Ovary (tissue), 9 donors: ENCODE data around the gene POU2AF2. TPM values are rescaled to one million over a fixed set of nuclear protein-coding genes. Genes with fewer than 3 reads are reported as not detected.

Experiments used
- DNase-seq, 5 donors: peaks; one replicate each; pipeline ENCODE4 v3.0.0-alpha.2; 2019 to 2020
- H3K27ac ChIP-seq, 2 donors: fragments of 200-600 bp; one replicate each; pipeline versions ENCODE4 v1.5.1 to v1.8.0; 2019 to 2022
- H3K27me3 ChIP-seq: fragments of 200-600 bp; one replicate; pipeline ENCODE4 v1.8.0; 2022
- H3K36me3 ChIP-seq: fragments of 200-600 bp; sonication (generic); one replicate; pipeline ENCODE4 v1.5.1; 2019
- H3K4me1 ChIP-seq: one replicate; pipeline ENCODE4 v1.8.1; 2013; ENCODE audit warnings: mild to moderate bottlenecking, moderate library complexity; ENCODE audit not compliant: insufficient read depth
- H3K4me3 ChIP-seq: fragments of 200-600 bp; sonication (generic); one replicate; pipeline ENCODE4 v1.5.1; 2017
- H3K9me3 ChIP-seq, 2 donors: fragments of 200-600 bp in 1 of 2; sonication (generic) in 1 of 2; one replicate each; pipeline versions ENCODE4 v1.5.1 to v1.8.1; 2013 to 2019; ENCODE audit warnings: mild to moderate bottlenecking in 1 of 2, moderate library complexity in 1 of 2
- CTCF ChIP-seq, 3 donors: fragments of 450-650 bp in 2 of 3; fragments of 200-600 bp in 1 of 3; IDR thresholded peaks; one replicate each; pipeline versions ENCODE4 v1.5.1 to v1.8.0; 2016 to 2022; ENCODE audit warnings: antibody characterized with exemption in 3 of 3, mild to moderate bottlenecking in 1 of 3
- EP300 ChIP-seq: sonication (generic); formaldehyde crosslinking; IDR thresholded peaks from one replicate; pipeline ENCODE4 v1.6.1; 2017; ENCODE audit warnings: antibody characterized with exemption
- POLR2A ChIP-seq: fragments of 450-650 bp; IDR thresholded peaks from one replicate; pipeline ENCODE4 v1.6.1; 2017; ENCODE audit warnings: antibody characterized with exemption, mild to moderate bottlenecking, moderate library complexity
- WGBS, 3 donors: extraction: QIAGEN DNeasy Blood & Tissue Kit in 1 of 3; methylation state at CpG; one replicate each; pipeline versions ENCODE4 v1.1.5 to v1.1.7; 2013 to 2017; 5-methylcytosine and 5-hydroxymethylcytosine counted together
- intact Hi-C, 4 donors: fragments of 100-400 bp; cut with DNase I; formaldehyde crosslinking; loops; one replicate each; pipeline versions ENCODE4 v1.11.0 to v1.15.1; 2022 to 2023
- polyA plus RNA-seq, 2 donors: library from polyadenylated mRNA; stranded (reverse); fragments of 200-250 nt in 1 of 2; fragments of 350-450 nt in 1 of 2; fragmentation: Illumina TruSeq in 1 of 2; extraction: RNeasy Lipid Tissue Mini Kit (QIAGEN cat#74804) in 1 of 2; gene quantifications; one replicate each; pipeline ENCODE4 v1.2.3, GENCODE V29; 2013 to 2014
- total RNA-seq, 7 donors: library from RNA; depleted of rRNA in 2 of 7; stranded (reverse); fragments of >200 nt in 2 of 7; fragmentation: NEBNext Ultra II Directional in 3 of 7; extraction: Animal tissue kit (Norgen Biotek cat#: 25700) in 3 of 7; gene quantifications; one replicate each; pipeline versions ENCODE4 v1.1.0 to v1.2.4, GENCODE V29; 2016 to 2023
- donor health status: DM: no; HTN: no; CAD: no; lungs with moderate emphysema.
- donor health status: DM: no; HTN: no; CAD: no.
- donor health status: Bipolar disorder and iron deficiency.
- donor health status: DM: yes; HTN: yes; CAD: no.
- donor health status: DM: no; HTN: no; CAD: no.
- donor health status: DM: yes; HTN: yes; CAD: no.

The POU2AF2 gene
- total and polyA plus RNA-seq, 9 donors = 0.07 to 1.8 (median 0.30) TPM; not detected in 2

GRCh38 chr11:111237926-111238325, 7.6 kb upstream of the POU2AF2 start:
- no peaks in the 10 kb centered on the region for H3K27me3 ChIP-seq
- intact Hi-C loops = loop anchor here in 1 of 4 donors (10.0 kb wide), 1 partner anchor 763 kb away; no protein-coding TSS in a partner anchor
- no peak overlapping the region for H3K4me3 ChIP-seq
- H3K4me1 ChIP-seq = no peaks in the 10 kb centered on the region
- H3K9me3 ChIP-seq = no peaks in the 10 kb centered on the region
- no peak for DNase-seq
- 82 to 92% (median 85%) methylated on average over 1 of the region's 1 CpG for WGBS, 3 donors
- no peak overlapping the region for H3K27ac ChIP-seq
- H3K36me3 ChIP-seq = no peaks in the 10 kb centered on the region
- TF ChIP-seq POLR2A (no peak), EP300 (no peak), CTCF (IDR thresholded peaks at IDR 0.05) (no peak)

GRCh38 chr11:111246956-111247355, 1.4 kb downstream of the POU2AF2 start:
- H3K4me1 ChIP-seq = no peaks in the 10 kb centered on the region
- TF ChIP-seq CTCF (IDR thresholded peaks at IDR 0.05) (no peak), POLR2A (no peak), EP300 (no peak)
- H3K27me3 ChIP-seq = no peaks in the 10 kb centered on the region
- no peak for DNase-seq
- intact Hi-C loops = no loop called here
- 87 to 96% (median 88%) methylated on average over 1 of the region's 1 CpG for WGBS, 3 donors
- no peaks in the 10 kb centered on the region for H3K9me3 ChIP-seq
- H3K27ac ChIP-seq = no peak overlapping the region
- no peak overlapping the region for H3K4me3 ChIP-seq
- no peaks in the 10 kb centered on the region for H3K36me3 ChIP-seq

GRCh38 chr11:111250936-111251335, 5.4 kb downstream of the POU2AF2 start:
- no peak for DNase-seq
- Histone ChIP-seq H3K27ac (no peak overlapping the region), H3K9me3 (no peaks in the 10 kb centered on the region), H3K36me3 (no peaks in the 10 kb centered on the region), H3K27me3 (no peaks in the 10 kb centered on the region), H3K4me3 (no peak overlapping the region), H3K4me1 (no peaks in the 10 kb centered on the region)
- TF ChIP-seq EP300 = no peak
- TF ChIP-seq CTCF (IDR thresholded peaks at IDR 0.05) = no peak
- intact Hi-C loops = no loop called here
- WGBS, 3 donors = 58 to 66% (median 63%) methylated on average over 2 of the region's 2 CpGs

- 80 to 91% (median 89%) methylated on average over 1 of the region's 1 CpG for WGBS, 3 donors
- H3K9me3 ChIP-seq = no peaks in the 10 kb centered on the region
- H3K4me3 ChIP-seq = no peak overlapping the region
- no peak for DNase-seq
- H3K4me1 ChIP-seq = no peaks in the 10 kb centered on the region
- H3K36me3 ChIP-seq = no peaks in the 10 kb centered on the region
- no peaks in the 10 kb centered on the region for H3K27me3 ChIP-seq
- no peak overlapping the region for H3K27ac ChIP-seq
- TF ChIP-seq EP300 (no peak), POLR2A (no peak), CTCF (IDR thresholded peaks at IDR 0.05) (no peak)
- intact Hi-C loops = no loop called here
These were observed 7.6 kb downstream of the POU2AF2 start for GRCh38 chr11:111253131-111253530.

GRCh38 chr11:111253630-111254029, 8.1 kb downstream of the POU2AF2 start:
- DNase-seq = no peak
- no peaks in the 10 kb centered on the region for H3K27me3 ChIP-seq
- no peak overlapping the region for H3K4me3 ChIP-seq
- H3K4me1 ChIP-seq = no peaks in the 10 kb centered on the region
- no peak overlapping the region for H3K27ac ChIP-seq
- H3K36me3 ChIP-seq = no peaks in the 10 kb centered on the region
- H3K9me3 ChIP-seq = no peaks in the 10 kb centered on the region
- no peak for TF ChIP-seq CTCF (IDR thresholded peaks at IDR 0.05)
- no peak for TF ChIP-seq POLR2A
- no peak for TF ChIP-seq EP300
- WGBS, 3 donors = 80 to 87% (median 86%) methylated on average over 5 of the region's 5 CpGs
- intact Hi-C loops = no loop called here
